Hepatocyte (in vitro differentiated cells): ENCODE measurements around the gene NUMA1. TPM values are rescaled to one million over a fixed set of nuclear protein-coding genes. Genes with fewer than 3 reads are reported as not detected.

Experiments used
- DNase-seq: peaks from one replicate; pipeline ENCODE4 v3.0.0-alpha.2; 2016; ENCODE audit warnings: low spot score
- H2AFZ ChIP-seq: fragments of 200-600 bp; sonication (generic); 2 replicates; pipeline ENCODE4 v1.6.0; 2016; ENCODE audit warnings: antibody characterized with exemption, mild to moderate bottlenecking
- H3K27ac ChIP-seq: fragments of 200-600 bp; sonication (generic); 2 replicates; pipeline ENCODE4 v1.5.1; 2016; ENCODE audit warnings: mild to moderate bottlenecking
- H3K27me3 ChIP-seq: fragments of 200-600 bp; sonication (generic); 2 replicates; pipeline ENCODE4 v1.6.1; 2016
- H3K36me3 ChIP-seq: fragments of 200-600 bp; sonication (generic); replicated peaks from 2 replicates; pipeline ENCODE4 v1.5.1; 2016; ENCODE audit warnings: low read depth; ENCODE audit not compliant: insufficient read depth
- H3K4me1 ChIP-seq: fragments of 200-600 bp; sonication (generic); 2 replicates; pipeline ENCODE4 v1.5.1; 2016; ENCODE audit warnings: mild to moderate bottlenecking, moderate library complexity; ENCODE audit not compliant: insufficient read depth
- H3K4me2 ChIP-seq: fragments of 200-600 bp; sonication (generic); 2 replicates; pipeline ENCODE4 v1.6.0; 2016
- H3K4me3 ChIP-seq: fragments of 200-600 bp; sonication (generic); 2 replicates; pipeline ENCODE4 v1.5.1; 2016; ENCODE audit warnings: mild to moderate bottlenecking
- H3K79me2 ChIP-seq: fragments of 200-600 bp; sonication (generic); 2 replicates; pipeline ENCODE4 v1.6.0; 2017; ENCODE audit warnings: mild to moderate bottlenecking
- H3K9me2 ChIP-seq: fragments of 200-600 bp; sonication (generic); replicated peaks from 2 replicates; pipeline ENCODE4 v1.6.0; 2017; ENCODE audit warnings: mild to moderate bottlenecking; ENCODE audit not compliant: insufficient read depth
- H3K9me3 ChIP-seq: fragments of 200-600 bp; sonication (generic); 2 replicates; pipeline ENCODE4 v1.5.1; 2016; ENCODE audit warnings: low read depth, mild to moderate bottlenecking
- H4K20me1 ChIP-seq: fragments of 200-600 bp; sonication (generic); 2 replicates; pipeline ENCODE4 v1.6.0; 2016; ENCODE audit warnings: mild to moderate bottlenecking; ENCODE audit not compliant: insufficient read depth, poor library complexity, severe bottlenecking
- EZH2 ChIP-seq: fragments of 200-600 bp; sonication (generic); IDR thresholded peaks from 2 replicates; pipeline ENCODE4 v1.6.1; 2016; ENCODE audit warnings: antibody characterized with exemption, mild to moderate bottlenecking, borderline replicate concordance
- EZH2phosphoT487 ChIP-seq: fragments of 200-600 bp; sonication (generic); IDR thresholded peaks from one replicate; pipeline ENCODE4 v1.6.1; 2018; ENCODE audit warnings: antibody characterized with exemption, mild to moderate bottlenecking, low read depth, moderate library complexity; ENCODE audit not compliant: unreplicated experiment, severe bottlenecking
- WGBS: methylation state at CpG from one replicate; pipeline ENCODE4 v1.1.6; 2016; ENCODE audit warnings: low lambda C conversion rate; ENCODE audit errors: missing lambda C conversion rate; 5-methylcytosine and 5-hydroxymethylcytosine counted together
- polyA plus RNA-seq: library from polyadenylated mRNA; unstranded; fragments of >200 nt; fragmentation: Nextera tagmentation; extraction: Ambion mirVana; gene quantifications from 2 replicates; pipeline ENCODE4 v1.2.1, GENCODE V29; 2016
- total RNA-seq: library from RNA; depleted of rRNA; stranded (reverse); fragments of >200 nt; gene quantifications from 2 replicates; pipeline ENCODE4 v1.2.3, GENCODE V29; 2014
- TF ChIP-seq, protein P1 (sequence below): fragments of 200-600 bp; sonication (generic); IDR thresholded peaks from 2 replicates; pipeline ENCODE4 v1.5.1; 2016; ENCODE audit warnings: antibody characterized with exemption, mild to moderate bottlenecking; ENCODE audit not compliant: poor library complexity

NUMA1 gene
- total and polyA plus RNA-seq, 2 experiments from 2014 or later: 103 to 140 TPM

DNA sequence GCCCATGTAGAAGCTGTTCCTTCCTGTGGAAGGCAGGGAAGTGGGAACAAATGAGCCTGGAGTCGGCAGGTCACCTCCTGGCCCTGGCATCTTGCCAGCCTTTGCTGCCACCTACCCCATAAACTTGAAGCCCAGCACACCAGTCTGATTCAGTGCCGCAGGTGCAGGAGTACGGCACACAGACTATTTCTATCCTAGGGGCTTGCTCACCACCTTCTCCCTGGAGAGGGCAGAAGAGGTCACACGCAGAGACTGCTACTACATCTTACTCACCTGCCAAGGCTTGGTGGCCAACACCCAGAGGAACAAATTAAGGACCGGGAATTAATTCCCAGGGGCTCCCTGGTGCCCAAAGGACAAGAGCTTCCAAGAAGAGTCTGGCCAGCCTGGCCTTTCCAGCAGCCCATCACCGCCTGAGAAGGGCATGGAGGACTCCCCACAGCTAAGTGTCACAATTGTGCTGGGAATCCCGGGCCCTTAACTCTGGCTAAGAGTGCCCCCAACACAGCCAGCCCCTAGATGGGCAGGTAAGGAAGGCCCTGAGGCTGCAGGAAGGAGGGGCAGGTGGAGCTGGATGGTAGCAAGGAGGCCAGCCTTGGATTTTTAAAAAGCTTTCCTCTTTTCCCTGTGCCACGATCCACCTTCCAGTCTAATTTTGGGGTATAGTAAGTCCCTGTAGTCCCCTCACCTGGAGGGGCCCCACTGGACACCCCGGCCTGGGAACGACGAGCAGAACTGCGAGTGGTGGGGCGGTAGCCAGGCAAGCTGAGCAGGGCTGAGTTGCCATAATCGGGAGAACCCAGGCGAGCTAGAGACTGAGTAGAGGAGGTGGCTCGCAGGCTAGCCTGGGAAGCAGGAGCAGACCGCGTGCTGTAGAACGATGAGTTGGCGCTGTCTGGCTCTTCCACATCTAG is 74.7 kb downstream of the NUMA1 start:
- Histone ChIP-seq H3K79me2 (no peaks in the 10 kb centered on the region), H4K20me1 (peaks cover 20% of the 10 kb centered on the region), H3K27me3 (no peaks in the 10 kb centered on the region), H3K27ac (no peak overlapping the region), H3K9me3 (no peaks in the 10 kb centered on the region), H3K4me3 (no peak overlapping the region), H3K4me2 (no peak overlapping the region), H3K4me1 (no peaks in the 10 kb centered on the region), H3K9me2 (no peaks in the 10 kb centered on the region), H2AFZ (no peak overlapping the region), H3K36me3 (peaks cover 4% of the 10 kb centered on the region)
- WGBS: 92% methylated on average over 20 of the region's 20 CpGs
- no peak for DNase-seq
- TF ChIP-seq EZH2phosphoT487: no peak

DNA sequence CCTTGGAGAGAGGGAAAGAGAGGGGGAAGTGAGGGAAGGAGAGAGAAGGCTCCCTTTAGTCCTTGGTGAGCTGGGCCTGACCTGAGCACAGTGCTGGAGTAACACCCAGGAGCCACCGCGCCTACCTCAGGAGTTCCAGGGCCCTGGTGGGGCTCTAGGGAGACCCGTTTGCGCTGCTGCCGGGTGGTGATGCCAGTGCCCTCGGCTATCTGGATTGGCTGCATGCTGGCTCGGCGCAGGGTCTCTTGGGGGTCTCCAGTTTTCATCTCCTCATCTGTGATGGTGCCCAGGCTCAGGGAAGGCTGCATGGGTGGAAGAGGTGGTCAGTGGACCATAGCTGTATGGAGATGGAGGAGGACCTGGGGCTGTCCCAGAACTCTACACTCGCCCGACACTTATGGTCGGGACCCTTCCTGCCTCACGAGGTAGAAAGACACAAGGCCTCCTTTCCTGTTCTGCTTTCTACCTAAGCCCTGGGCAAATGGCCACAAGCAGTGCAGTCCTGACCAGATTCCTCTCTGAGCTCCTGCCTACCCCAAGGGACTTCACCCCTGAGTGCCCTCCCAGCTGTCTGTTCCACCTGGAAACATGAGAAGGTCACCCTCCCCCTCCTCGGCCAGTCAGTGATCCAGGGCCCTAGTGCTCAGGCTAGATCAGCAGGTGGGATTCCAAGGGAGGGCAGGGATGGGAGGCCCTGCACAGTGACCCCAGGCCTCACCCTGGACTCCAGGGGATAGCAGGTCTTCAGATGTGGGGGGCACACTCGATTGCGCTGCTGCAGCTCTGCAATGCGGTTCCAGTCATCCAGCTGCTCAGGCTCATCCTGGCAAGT is 75.6 kb downstream of the NUMA1 start:
- no peaks in the 10 kb centered on the region for H3K9me2 ChIP-seq
- no peak overlapping the region for H2AFZ ChIP-seq
- no peak overlapping the region for H3K27ac ChIP-seq
- no peak for DNase-seq
- no peaks in the 10 kb centered on the region for H3K4me1 ChIP-seq
- no peaks in the 10 kb centered on the region for H3K9me3 ChIP-seq
- H3K79me2 ChIP-seq: no peaks in the 10 kb centered on the region
- H3K4me3 ChIP-seq: no peak overlapping the region
- H3K36me3 ChIP-seq: peaks cover 4% of the 10 kb centered on the region
- WGBS: 95% methylated on average over 16 of the region's 16 CpGs
- TF ChIP-seq, protein P1, sequence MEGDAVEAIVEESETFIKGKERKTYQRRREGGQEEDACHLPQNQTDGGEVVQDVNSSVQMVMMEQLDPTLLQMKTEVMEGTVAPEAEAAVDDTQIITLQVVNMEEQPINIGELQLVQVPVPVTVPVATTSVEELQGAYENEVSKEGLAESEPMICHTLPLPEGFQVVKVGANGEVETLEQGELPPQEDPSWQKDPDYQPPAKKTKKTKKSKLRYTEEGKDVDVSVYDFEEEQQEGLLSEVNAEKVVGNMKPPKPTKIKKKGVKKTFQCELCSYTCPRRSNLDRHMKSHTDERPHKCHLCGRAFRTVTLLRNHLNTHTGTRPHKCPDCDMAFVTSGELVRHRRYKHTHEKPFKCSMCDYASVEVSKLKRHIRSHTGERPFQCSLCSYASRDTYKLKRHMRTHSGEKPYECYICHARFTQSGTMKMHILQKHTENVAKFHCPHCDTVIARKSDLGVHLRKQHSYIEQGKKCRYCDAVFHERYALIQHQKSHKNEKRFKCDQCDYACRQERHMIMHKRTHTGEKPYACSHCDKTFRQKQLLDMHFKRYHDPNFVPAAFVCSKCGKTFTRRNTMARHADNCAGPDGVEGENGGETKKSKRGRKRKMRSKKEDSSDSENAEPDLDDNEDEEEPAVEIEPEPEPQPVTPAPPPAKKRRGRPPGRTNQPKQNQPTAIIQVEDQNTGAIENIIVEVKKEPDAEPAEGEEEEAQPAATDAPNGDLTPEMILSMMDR: no peak
- TF ChIP-seq EZH2 (no peak), EZH2phosphoT487 (no peak)
- H4K20me1 ChIP-seq: peaks cover 12% of the 10 kb centered on the region
- no peaks in the 10 kb centered on the region for H3K27me3 ChIP-seq
- no peak overlapping the region for H3K4me2 ChIP-seq

DNA sequence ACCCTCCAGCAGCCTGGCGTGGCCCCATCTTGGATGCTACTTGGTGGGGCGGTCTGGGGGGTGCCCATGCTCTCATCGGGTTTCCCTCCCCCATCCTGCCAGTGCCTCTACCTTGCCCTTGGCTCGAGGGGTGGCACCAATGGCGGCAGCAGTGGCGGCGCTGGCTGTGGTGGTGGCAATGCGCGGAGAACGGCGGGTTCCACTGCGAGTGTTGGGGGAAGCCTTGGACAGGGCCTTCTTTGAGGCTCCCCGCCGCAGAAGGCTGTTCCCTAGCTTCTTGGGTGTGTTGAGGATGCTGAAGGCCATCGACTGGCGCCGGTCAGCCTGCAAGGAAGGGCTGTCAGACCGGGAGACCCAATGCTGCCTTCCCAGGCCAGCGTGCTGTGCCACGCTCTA is 76.6 kb downstream of the NUMA1 start:
- H3K4me3 ChIP-seq: no peak overlapping the region
- WGBS: 96% methylated on average over 20 of the region's 20 CpGs
- H3K9me2 ChIP-seq: no peaks in the 10 kb centered on the region
- H3K36me3 ChIP-seq: peaks cover 4% of the 10 kb centered on the region
- H3K79me2 ChIP-seq: no peaks in the 10 kb centered on the region
- no peak overlapping the region for H3K27ac ChIP-seq
- H4K20me1 ChIP-seq: peaks cover 8% of the 10 kb centered on the region
- DNase-seq: no peak
- H3K4me1 ChIP-seq: no peaks in the 10 kb centered on the region
- no peak for TF ChIP-seq EZH2phosphoT487
- TF ChIP-seq EZH2: no peak
- TF ChIP-seq, protein P1: no peak
- no peaks in the 10 kb centered on the region for H3K27me3 ChIP-seq
- no peak overlapping the region for H3K4me2 ChIP-seq
- H2AFZ ChIP-seq: no peak overlapping the region
- no peaks in the 10 kb centered on the region for H3K9me3 ChIP-seq
